Inflammatory macrophage (primary cell): Measurements from ENCODE around the gene NR6A1.

ENCODE experiments used
- DNase-seq, 2 donors: peaks; one replicate each; pipeline ENCODE4 v3.0.0-alpha.2; 2020 to 2022

NR6A1 gene

DNA sequence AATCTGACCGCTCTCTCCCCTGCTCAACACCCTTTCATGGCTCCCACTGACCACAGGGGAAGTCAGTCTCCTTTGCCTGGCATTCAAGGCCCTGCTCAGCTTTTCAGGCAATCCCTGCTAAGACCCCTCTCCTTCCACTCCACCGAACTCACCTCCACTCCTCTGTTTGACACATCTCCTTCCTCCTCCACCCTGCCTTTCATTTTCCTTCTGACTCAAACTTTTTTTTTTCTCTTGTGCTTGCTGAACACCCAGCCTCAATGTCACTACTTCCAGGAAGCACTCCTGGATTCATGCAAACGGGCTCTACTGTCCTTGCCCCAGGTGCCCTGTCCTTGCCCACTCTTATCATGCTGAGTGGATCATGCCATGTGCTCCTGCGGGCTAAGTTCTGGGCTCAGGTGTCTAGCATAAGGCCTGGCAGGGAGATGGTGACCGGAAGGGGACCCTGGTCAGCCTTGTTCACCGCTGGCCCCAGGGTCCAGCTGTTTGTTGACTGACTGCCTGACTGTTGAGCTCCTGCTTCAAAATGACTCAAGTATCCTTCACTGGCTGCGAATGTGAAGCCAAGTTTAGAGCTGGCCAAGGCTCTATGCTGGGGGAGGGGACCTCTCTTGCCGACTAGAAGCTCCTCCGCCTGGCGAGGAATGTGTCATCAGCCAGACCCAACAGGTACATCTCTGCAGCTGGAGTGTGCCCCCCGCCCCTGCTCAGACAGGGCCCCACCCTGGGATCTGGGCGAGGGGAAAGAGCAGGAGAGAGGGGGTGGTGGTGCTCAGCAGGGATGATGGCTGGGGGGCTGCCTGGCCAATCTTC lies 270.1 kb downstream of the NR6A1 start:
- DNase-seq = no peak

- DNase-seq = no peak
These were observed 270.9 kb downstream of the NR6A1 start for GRCh38 chr9:124500028-124500795.

DNA sequence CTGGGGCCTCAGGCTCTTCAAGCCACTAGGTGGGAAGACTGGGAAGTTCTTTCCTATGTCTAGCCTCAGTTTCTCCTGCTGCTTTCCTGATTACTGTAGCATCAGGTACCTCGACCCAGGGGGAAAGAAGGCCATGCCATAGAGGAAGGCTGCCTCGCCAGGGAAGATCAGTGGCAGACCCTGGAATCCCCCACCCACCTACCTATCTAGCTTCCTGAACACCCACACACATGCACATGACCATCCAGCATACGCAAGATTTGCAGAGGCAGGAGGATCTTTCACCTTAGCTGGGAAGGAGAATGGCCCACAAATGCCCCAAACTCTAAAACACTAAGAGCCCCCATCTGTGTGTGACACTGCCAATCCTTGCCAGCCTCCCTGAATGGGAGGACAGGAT lies 271.9 kb downstream of the NR6A1 start:
- DNase-seq = peak in 1 of 2 donors; percentile 32

GRCh38 chr9:124498499-124499146 lies 272.5 kb downstream of the NR6A1 start:
- no peak for DNase-seq

DNA sequence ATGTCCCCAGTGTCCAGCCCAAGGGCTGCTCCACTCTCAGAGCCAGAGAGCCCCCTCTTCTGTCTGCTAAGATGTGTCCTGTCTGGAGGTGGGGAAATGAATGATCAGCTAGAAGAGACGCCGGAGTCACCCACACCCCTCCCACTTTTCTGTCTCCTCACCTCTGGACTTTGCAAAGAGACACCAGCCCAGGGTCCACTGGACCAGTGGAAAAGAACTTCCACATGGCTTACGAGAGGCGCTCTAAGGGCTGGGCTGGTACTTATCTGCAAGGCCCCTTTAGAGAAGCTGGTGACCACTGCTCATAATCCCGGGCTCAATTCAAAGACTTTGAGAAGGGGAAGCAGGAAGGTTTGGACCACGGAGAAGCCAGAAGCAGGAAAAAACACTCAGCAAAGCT lies 273.1 kb downstream of the NR6A1 start:
- DNase-seq = no peak

GRCh38 chr9:124497441-124497840 lies 273.7 kb downstream of the NR6A1 start:
- DNase-seq = no peak

DNA sequence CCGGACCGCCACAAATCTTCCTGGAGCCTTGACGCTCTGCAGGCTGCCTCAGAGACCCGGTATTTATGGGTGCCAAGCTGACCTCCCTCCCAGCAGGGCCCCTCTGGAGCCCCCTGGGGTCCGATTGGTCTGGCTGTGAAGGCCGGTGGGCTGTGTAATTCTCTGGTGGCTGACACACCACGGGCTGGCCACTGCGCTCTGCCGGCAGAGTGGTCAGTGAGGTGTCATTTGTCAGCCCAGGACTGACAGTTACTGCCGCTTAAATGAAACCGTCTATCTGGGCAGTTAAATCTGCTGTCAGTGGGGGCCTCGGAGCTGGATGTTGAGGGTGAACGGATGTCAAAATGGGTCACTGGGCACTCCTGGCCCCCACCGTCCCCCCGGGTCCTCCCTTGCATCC lies 274.6 kb downstream of the NR6A1 start:
- no peak for DNase-seq

DNA sequence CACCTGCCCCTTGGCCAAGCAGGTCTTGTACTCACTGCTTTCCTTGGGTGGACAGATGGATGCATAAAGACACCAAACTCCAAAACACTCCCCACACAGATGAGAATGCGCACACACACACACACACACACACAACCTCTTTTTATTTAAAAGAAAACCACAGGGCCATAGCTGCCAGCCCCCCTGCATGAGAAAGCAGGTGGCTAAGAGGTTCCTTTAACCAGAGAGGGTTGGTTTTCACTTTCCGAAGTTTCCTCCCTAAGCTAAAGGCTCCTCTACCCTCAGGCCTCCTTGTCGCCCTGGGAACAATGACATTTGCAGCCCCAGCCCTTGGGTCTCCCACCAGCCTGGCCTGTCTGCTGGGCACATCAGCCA lies 275.0 kb downstream of the NR6A1 start:
- DNase-seq = no peak

DNA sequence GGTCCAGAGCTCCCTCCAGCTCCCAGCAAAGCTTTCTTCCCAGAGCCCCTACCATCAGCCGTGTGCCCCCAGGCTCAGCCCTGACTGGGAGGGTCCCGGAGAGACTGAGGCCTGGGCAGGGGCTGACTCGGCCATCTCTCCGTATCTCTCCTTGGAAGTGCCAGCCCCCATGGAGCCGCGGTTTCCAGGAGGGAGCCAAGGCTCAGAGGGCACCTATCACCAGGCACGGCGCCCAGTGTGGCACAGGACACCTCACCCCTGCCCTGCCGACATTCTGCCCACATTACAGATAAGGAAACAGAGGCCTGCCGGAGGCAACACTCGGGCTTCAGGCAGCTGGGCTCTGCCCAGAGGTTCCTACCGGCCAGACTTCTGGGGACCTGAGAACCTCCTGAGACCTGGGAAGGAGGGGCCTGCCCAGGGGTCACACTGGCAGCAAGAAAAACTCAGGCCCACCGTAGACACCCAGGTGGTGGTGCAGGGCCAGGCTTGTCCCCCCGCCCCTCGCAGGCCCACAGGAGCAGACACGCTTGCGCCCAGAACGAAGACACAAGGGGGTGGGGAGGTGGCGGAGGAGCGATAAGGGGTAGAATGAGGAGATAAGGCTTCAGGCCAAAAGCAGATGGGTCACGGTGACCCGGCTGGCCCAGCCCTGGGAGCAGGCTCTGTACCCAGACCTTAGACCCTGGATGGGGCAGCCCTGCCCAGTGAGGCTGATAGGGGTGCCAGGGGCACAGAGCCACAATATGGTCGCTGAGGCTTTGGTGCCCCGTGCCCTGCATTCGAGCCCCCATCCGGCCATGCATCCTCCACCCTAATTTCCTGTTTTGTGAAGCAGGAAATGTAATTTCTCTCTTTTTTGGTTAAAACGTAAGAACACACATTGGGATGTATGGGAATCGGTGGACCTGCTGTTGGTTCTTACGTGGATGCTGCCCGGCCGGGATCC lies 275.7 kb downstream of the NR6A1 start:
- DNase-seq = no peak

DNA sequence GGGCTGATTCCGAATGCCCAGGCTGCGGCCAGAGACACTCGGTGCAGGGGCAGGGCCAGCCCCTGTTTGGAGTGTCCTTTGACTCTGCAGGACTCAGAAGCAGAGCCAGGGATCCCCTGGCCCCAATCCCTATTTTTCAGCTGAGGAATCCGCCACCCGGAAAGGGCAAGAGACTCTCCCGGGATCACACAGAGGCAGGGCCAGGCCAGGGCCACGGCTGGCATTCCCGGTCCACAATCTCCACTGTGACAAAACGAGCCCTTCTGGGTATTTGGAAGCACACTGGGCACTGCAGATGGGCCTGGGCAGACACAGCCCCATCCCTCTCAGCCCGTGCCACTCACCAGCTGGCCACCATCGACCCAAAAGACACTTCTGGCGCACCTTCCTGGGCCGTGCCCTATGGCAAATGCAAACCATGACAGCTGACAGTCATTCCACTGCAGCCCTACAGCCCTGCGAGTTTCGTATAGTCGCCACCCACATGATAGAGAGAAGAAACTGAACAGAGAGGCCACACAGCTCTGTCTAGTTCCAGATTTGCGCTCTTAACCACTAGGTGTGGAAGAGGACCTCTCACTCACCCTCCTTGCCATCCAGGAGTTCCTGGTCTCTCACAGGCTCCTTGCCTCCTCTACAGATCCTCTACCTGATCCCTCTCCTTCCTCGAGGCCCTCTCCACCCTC lies 277.2 kb downstream of the NR6A1 start:
- no peak for DNase-seq

GRCh38 chr9:124493218-124493617 lies 277.9 kb downstream of the NR6A1 start:
- DNase-seq = no peak

DNA sequence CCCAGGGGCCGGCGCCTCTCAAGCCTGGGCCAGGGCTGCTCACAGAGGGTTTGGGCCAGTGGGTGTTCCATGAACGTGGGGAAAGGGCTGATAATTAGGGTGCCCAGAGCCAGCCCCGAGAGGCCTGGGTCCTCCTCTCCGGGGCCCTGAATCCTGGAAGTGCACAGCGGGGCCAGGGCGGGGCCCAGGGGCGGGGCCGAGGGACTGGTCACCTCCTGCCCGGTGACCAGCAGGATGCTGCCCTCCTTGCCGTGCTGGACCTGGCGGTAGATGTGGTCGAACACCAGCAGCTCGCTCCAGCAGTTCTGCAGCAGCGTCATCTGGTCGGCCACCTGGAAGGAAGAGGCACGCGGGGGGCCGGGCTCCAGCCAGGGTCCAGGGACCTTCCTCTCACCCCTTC lies 278.3 kb downstream of the NR6A1 start:
- DNase-seq = no peak

- no peak for DNase-seq
These were observed 279.8 kb downstream of the NR6A1 start for GRCh38 chr9:124491049-124491975.

- DNase-seq = no peak
These were observed 281.1 kb downstream of the NR6A1 start for GRCh38 chr9:124490004-124490403.

GRCh38 chr9:124489222-124489621 lies 281.9 kb downstream of the NR6A1 start:
- no peak for DNase-seq

DNA sequence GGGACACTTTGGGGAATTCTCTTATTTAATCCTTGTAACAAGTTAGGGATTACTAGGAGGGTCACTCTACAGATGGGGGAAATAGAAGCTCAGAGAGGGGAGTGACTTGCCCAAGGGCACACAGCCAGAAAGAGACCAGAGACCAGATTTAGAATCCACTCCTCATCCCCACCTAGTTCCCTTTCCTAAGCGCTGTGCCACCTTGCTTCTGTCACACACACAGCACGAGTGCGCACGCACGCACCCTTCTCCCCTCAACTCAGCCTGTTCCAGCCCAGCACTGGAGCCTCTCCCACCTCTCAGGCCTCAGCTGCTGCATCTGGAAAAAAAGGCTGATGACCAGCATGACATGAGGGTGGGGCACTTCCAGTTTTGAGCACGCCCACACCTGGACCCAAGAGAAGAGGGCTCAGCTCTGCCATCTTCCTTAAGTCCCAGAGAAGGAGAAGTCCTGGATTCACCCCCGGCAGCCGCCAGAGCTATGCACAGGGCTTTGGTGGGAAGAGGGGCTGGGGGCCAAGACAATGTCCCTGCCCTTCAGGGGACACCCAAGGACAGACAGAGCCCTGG lies 282.4 kb downstream of the NR6A1 start:
- DNase-seq = peak in 1 of 2 donors; percentile 60

- no peak for DNase-seq
These were observed 283.6 kb downstream of the NR6A1 start for GRCh38 chr9:124487260-124488182.

GRCh38 chr9:124486778-124487259 lies 284.3 kb downstream of the NR6A1 start:
- no peak for DNase-seq

- no peak for DNase-seq
These were observed 285.2 kb downstream of the NR6A1 start for GRCh38 chr9:124485936-124486335.
